OCI-LY1 (cell line): ENCODE measurements around the gene RBKS.

Source experiments
- CTCF ChIP-seq: fragments of 200-600 bp; sonication (generic), shearing (Covaris generic); IDR thresholded peaks from 2 replicates; pipeline ENCODE4 v1.5.1; 2017; ENCODE audit warnings: mild to moderate bottlenecking, antibody characterized with exemption, low read length, moderate library complexity, mixed read lengths
- EZH2 ChIP-seq: fragments of 200-600 bp; sonication (generic), shearing (Covaris generic); IDR thresholded peaks from 2 replicates; pipeline ENCODE4 v1.8.0; 2017; ENCODE audit warnings: borderline replicate concordance, mixed run types, mild to moderate bottlenecking, antibody characterized with exemption, low read length, moderate library complexity, mixed read lengths

- TF ChIP-seq CTCF (no peak), EZH2 (no peak)
Observed at GRCh38 chr2:27782701-27783100, 107.5 kb downstream of the RBKS start.
